H9 (cell line): ENCODE data around the gene MED23. TPM values are rescaled to one million over a fixed set of nuclear protein-coding genes. Genes with fewer than 3 reads are reported as not detected.

ENCODE experiments used
- DNase-seq: peaks from one replicate; pipeline ENCODE4 v3.0.0-alpha.2; 2017
- H2AFZ ChIP-seq: one replicate; pipeline ENCODE4 v1.6.1; 2013; ENCODE audit warnings: mild to moderate bottlenecking, low read length, control low read depth, moderate library complexity
- H2AK5ac ChIP-seq: 2 replicates; pipeline ENCODE4 v1.6.1; 2013; ENCODE audit warnings: low read length, control low read depth, mixed read lengths; ENCODE audit not compliant: insufficient read length
- H2BK120ac ChIP-seq: one replicate; pipeline ENCODE4 v1.6.1; 2013; ENCODE audit warnings: low read depth, mild to moderate bottlenecking, low read length, control low read depth, inconsistent platforms; ENCODE audit not compliant: poor library complexity, severe bottlenecking
- H2BK12ac ChIP-seq: 2 replicates; pipeline ENCODE4 v1.6.1; 2013; ENCODE audit warnings: low read length, control low read depth, mixed read lengths, low read depth; ENCODE audit not compliant: insufficient read length
- H2BK15ac ChIP-seq: 2 replicates; pipeline ENCODE4 v1.6.1; 2013; ENCODE audit warnings: low read depth, low read length, control low read depth
- H2BK20ac ChIP-seq: one replicate; pipeline ENCODE4 v1.6.1; 2013; ENCODE audit warnings: low read depth, mild to moderate bottlenecking, low read length, control low read depth, inconsistent platforms; ENCODE audit not compliant: poor library complexity, severe bottlenecking
- H2BK5ac ChIP-seq: 2 replicates; pipeline ENCODE4 v1.6.1; 2013; ENCODE audit warnings: low read length, control low read depth, mixed read lengths; ENCODE audit not compliant: insufficient read length
- H3K14ac ChIP-seq: 2 replicates; pipeline ENCODE4 v1.6.1; 2013; ENCODE audit warnings: low read length, control low read depth; ENCODE audit not compliant: insufficient read depth
- H3K18ac ChIP-seq: 2 replicates; pipeline ENCODE4 v1.6.1; 2013; ENCODE audit warnings: low read depth, mild to moderate bottlenecking, mixed read lengths, low read length, control low read depth; ENCODE audit not compliant: insufficient read length
- H3K23ac ChIP-seq: 2 replicates; pipeline ENCODE4 v1.6.1; 2013; ENCODE audit warnings: low read length, control low read depth, mixed read lengths, low read depth; ENCODE audit not compliant: insufficient read length
- H3K23me2 ChIP-seq: 2 replicates; pipeline ENCODE4 v1.6.1; 2013; ENCODE audit warnings: low read depth, mild to moderate bottlenecking, mixed read lengths, low read length, control low read depth; ENCODE audit not compliant: insufficient read length, poor library complexity, severe bottlenecking
- H3K27ac ChIP-seq: 2 replicates; pipeline ENCODE4 v1.5.1; 2013; ENCODE audit warnings: low read length, control low read depth, mixed read lengths, low read depth; ENCODE audit not compliant: insufficient read length
- H3K27me3 ChIP-seq: 2 replicates; pipeline ENCODE4 v1.6.1; 2013; ENCODE audit warnings: low read length, control low read depth, inconsistent platforms; ENCODE audit not compliant: insufficient read depth
- H3K4ac ChIP-seq: 2 replicates; pipeline ENCODE4 v1.6.1; 2013; ENCODE audit warnings: low read depth, mild to moderate bottlenecking, control low read depth, inconsistent platforms, low read length, moderate library complexity
- H3K4me1 ChIP-seq: 2 replicates; pipeline ENCODE4 v1.6.1; 2013; ENCODE audit warnings: low read length, control low read depth, inconsistent platforms; ENCODE audit not compliant: insufficient read depth
- H3K4me2 ChIP-seq: 2 replicates; pipeline ENCODE4 v1.6.1; 2013; ENCODE audit warnings: low read length, control low read depth, mixed read lengths; ENCODE audit not compliant: insufficient read length, insufficient read depth
- H3K56ac ChIP-seq: 2 replicates; pipeline ENCODE4 v1.6.1; 2013; ENCODE audit warnings: low read depth, mild to moderate bottlenecking, mixed read lengths, low read length, control low read depth; ENCODE audit not compliant: insufficient read length
- H3K79me1 ChIP-seq: 2 replicates; pipeline ENCODE4 v1.6.1; 2013; ENCODE audit warnings: low read depth, mild to moderate bottlenecking, moderate library complexity, low read length, control low read depth, inconsistent platforms; ENCODE audit not compliant: insufficient read depth, poor library complexity, severe bottlenecking
- H3K79me2 ChIP-seq: 2 replicates; pipeline ENCODE4 v1.6.1; 2013; ENCODE audit warnings: low read length, control low read depth, inconsistent platforms; ENCODE audit not compliant: insufficient read depth
- H3K9ac ChIP-seq: 2 replicates; pipeline ENCODE4 v1.6.1; 2013; ENCODE audit warnings: low read length, control low read depth, mixed read lengths; ENCODE audit not compliant: insufficient read length; ENCODE audit errors: extremely low read depth
- H3K9me3 ChIP-seq: one replicate; pipeline ENCODE4 v1.6.1; 2013; ENCODE audit warnings: low read depth, low read length, inconsistent platforms; ENCODE audit not compliant: control insufficient read depth
- H3T11ph ChIP-seq: one replicate; pipeline ENCODE4 v1.6.1; 2013; ENCODE audit warnings: mild to moderate bottlenecking, low read length, control low read depth, inconsistent platforms
- H4K20me1 ChIP-seq: one replicate; pipeline ENCODE4 v1.6.1; 2013; ENCODE audit not compliant: control insufficient read depth, insufficient read length, insufficient read depth
- H4K5ac ChIP-seq: 2 replicates; pipeline ENCODE4 v1.6.1; 2013; ENCODE audit warnings: low read depth, mild to moderate bottlenecking, mixed read lengths, low read length, control low read depth; ENCODE audit not compliant: insufficient read length
- H4K8ac ChIP-seq: replicated peaks from 2 replicates; pipeline ENCODE4 v1.6.1; 2013; ENCODE audit warnings: low read length, control low read depth, mixed read lengths, low read depth; ENCODE audit not compliant: insufficient read length
- H4K91ac ChIP-seq: 2 replicates; pipeline ENCODE4 v1.6.1; 2013; ENCODE audit warnings: low read depth, mild to moderate bottlenecking, moderate library complexity, mixed read lengths, low read length, control low read depth; ENCODE audit not compliant: insufficient read length
- H3K27ac Mint-ChIP-seq, 3 experiments: 2 replicates in 2 of 3; 3 replicates in 1 of 3; pipeline ENCODE4 v1.8.0; 2020 to 2021; ENCODE audit warnings: mixed read lengths in 3 of 3, mild to moderate bottlenecking in 1 of 3, moderate library complexity in 1 of 3
- H3K27me3 Mint-ChIP-seq: 2 replicates; pipeline ENCODE4 v1.8.0; 2021; ENCODE audit warnings: low read depth, mild to moderate bottlenecking, moderate library complexity, mixed read lengths
- H3K36me3 Mint-ChIP-seq, 3 experiments: 2 replicates in 2 of 3; 3 replicates in 1 of 3; pipeline ENCODE4 v1.8.0; 2020 to 2021; ENCODE audit warnings: low read depth in 3 of 3, mixed read lengths in 3 of 3; ENCODE audit not compliant: insufficient read depth in 1 of 3
- H3K4me1 Mint-ChIP-seq, 2 experiments: 2 replicates each; pipeline ENCODE4 v1.8.0; 2020; ENCODE audit warnings: mixed read lengths in 2 of 2
- H3K4me3 Mint-ChIP-seq, 2 experiments: 2 replicates in 1 of 2; 3 replicates in 1 of 2; pipeline ENCODE4 v1.8.0; 2020 to 2021; ENCODE audit warnings: mild to moderate bottlenecking in 2 of 2, mixed read lengths in 2 of 2, moderate library complexity in 1 of 2
- H3K9me3 Mint-ChIP-seq, 2 experiments: 2 replicates in 1 of 2; 3 replicates in 1 of 2; pipeline ENCODE4 v1.8.0; 2020; ENCODE audit warnings: mild to moderate bottlenecking in 2 of 2, mixed read lengths in 2 of 2, moderate library complexity in 1 of 2
- WGBS: extraction: QIAGEN DNeasy Blood & Tissue Kit; methylation state at CpG from one replicate; pipeline ENCODE4 v1.1.7; 2013; ENCODE audit warnings: missing lambda C conversion rate, low lambda C conversion rate, mixed read lengths; ENCODE audit not compliant: insufficient read length; ENCODE audit errors: extremely low coverage; 5-methylcytosine and 5-hydroxymethylcytosine counted together
- total RNA-seq: library from RNA; stranded (reverse); gene quantifications from 2 replicates; pipeline ENCODE4 v1.2.1, GENCODE V29; 2021
- TF ChIP-seq, protein P1 (sequence below): fragments of 200-600 bp; sonication (generic); conservative IDR thresholded peaks from 3 replicates; pipeline ENCODE4 v1.8.0; 2021; ENCODE audit warnings: antibody characterized with exemption, mild to moderate bottlenecking

MED23 gene
- total RNA-seq, 1 experiment from 2014 or later: 16.2 TPM

- no peaks in the 10 kb centered on the region for H3K27me3 ChIP-seq
- no CpG with 5 or more reads among the region's 3 CpGs for WGBS
- no peak overlapping the region for H2BK12ac ChIP-seq
- H4K20me1 ChIP-seq: no peaks in the 10 kb centered on the region
- no peak overlapping the region for H4K8ac ChIP-seq
- no peaks in the 10 kb centered on the region for H3K23me2 ChIP-seq
- H2BK20ac ChIP-seq: no peak overlapping the region
- TF ChIP-seq, protein P1, sequence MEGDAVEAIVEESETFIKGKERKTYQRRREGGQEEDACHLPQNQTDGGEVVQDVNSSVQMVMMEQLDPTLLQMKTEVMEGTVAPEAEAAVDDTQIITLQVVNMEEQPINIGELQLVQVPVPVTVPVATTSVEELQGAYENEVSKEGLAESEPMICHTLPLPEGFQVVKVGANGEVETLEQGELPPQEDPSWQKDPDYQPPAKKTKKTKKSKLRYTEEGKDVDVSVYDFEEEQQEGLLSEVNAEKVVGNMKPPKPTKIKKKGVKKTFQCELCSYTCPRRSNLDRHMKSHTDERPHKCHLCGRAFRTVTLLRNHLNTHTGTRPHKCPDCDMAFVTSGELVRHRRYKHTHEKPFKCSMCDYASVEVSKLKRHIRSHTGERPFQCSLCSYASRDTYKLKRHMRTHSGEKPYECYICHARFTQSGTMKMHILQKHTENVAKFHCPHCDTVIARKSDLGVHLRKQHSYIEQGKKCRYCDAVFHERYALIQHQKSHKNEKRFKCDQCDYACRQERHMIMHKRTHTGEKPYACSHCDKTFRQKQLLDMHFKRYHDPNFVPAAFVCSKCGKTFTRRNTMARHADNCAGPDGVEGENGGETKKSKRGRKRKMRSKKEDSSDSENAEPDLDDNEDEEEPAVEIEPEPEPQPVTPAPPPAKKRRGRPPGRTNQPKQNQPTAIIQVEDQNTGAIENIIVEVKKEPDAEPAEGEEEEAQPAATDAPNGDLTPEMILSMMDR: no peak
- no peak overlapping the region for H2BK15ac ChIP-seq
- H3K27ac Mint-ChIP-seq: no peak overlapping the region
- no peak overlapping the region for H2AFZ ChIP-seq
- no peaks in the 10 kb centered on the region for H3K27me3 Mint-ChIP-seq
- no peak for DNase-seq
- no peak overlapping the region for H2BK5ac ChIP-seq
- H3K4me1 Mint-ChIP-seq: peaks cover 10 to 12% of the 10 kb centered on the region in 2 experiments
- no peak overlapping the region for H3K4me3 Mint-ChIP-seq
- no peak overlapping the region for H3K4me2 ChIP-seq
- H3T11ph ChIP-seq: no peak overlapping the region
- no peak overlapping the region for H4K91ac ChIP-seq
- no peaks in the 10 kb centered on the region for H3K9me3 Mint-ChIP-seq
- H4K5ac ChIP-seq: no peak overlapping the region
- no peak overlapping the region for H3K27ac ChIP-seq
- H3K4ac ChIP-seq: no peak overlapping the region
- H2AK5ac ChIP-seq: no peak overlapping the region
- H2BK120ac ChIP-seq: no peak overlapping the region
- no peaks in the 10 kb centered on the region for H3K9me3 ChIP-seq
- no peak overlapping the region for H3K9ac ChIP-seq
- no peak overlapping the region for H3K18ac ChIP-seq
- no peak overlapping the region for H3K23ac ChIP-seq
- H3K14ac ChIP-seq: no peak overlapping the region
- H3K4me1 ChIP-seq: 0 out of 2 replicates have a peak, but pooled peaks cover 2% of the 10 kb centered on the region
- H3K56ac ChIP-seq: no peak overlapping the region
- no peaks in the 10 kb centered on the region for H3K79me2 ChIP-seq
- no peaks in the 10 kb centered on the region for H3K79me1 ChIP-seq
- H3K36me3 Mint-ChIP-seq: peaks cover 0 to 3% (median 2%) of the 10 kb centered on the region in 3 experiments; a peak in 2 of 7 replicates
Measured at GRCh38 chr6:131631625-131632289, 3.7 kb upstream of the MED23 start.
